ENCODE data around the gene NPEPL1. TPM values are rescaled to one million over a fixed set of nuclear protein-coding genes. Genes with fewer than 3 reads are reported as not detected.
A peak's percentile ranks its signal among the peaks of the same experiment; 100 is the strongest.

Gene NPEPL1
- total RNA-seq, 2 experiments from 2014 or later = 13.6 to 15.2 TPM

DNA sequence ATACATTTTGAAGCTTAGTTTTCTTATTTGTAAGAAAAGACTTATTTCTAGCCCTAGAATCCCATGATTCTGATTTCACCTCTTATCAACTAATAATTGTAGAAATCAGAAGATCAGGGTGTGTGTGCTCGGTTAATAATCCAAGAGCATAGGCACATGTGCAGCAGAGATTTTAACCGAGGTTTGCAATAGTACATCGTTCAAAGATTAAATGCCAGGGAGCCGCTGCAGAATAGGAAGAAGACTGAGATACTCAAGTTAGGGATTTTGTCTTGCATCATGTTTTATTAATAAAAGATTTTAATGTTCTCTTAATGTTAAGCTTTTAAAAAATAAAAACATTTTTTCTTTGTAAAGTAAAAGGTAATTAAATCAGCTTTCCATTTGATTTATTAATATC lies 34.6 kb upstream of the NPEPL1 start:
- H3K27me3 Mint-ChIP-seq = no peaks in the 10 kb centered on the region
- intact Hi-C loops (cut with DNase I, micrococcal nuclease) = loop anchor here in 1 of 2 experiments (2.0 kb wide), 1 partner anchor 371 kb away; no protein-coding TSS in a partner anchor
- H3K9me3 Mint-ChIP-seq (ENCODE audit: low read depth) = no peaks in the 10 kb centered on the region
- ChIA-PET POLR2A (no interaction called here), CTCF (interaction anchor here (1.7 to 1.8 kb wide), 2 partner anchors 9 to 33 kb away, joined by 8 read pairs; no protein-coding TSS in a partner anchor)
- ATAC-seq (no peak), DNase-seq (no peak)
- H3K4me3 Mint-ChIP-seq = peak overlapping the region; percentile 26
- H3K27ac Mint-ChIP-seq = peak overlapping the region; percentile 77
- peaks cover 78% of the 10 kb centered on the region for H3K4me1 Mint-ChIP-seq
- H3K36me3 Mint-ChIP-seq (ENCODE audit: low read depth) = peaks cover 35% of the 10 kb centered on the region

DNA sequence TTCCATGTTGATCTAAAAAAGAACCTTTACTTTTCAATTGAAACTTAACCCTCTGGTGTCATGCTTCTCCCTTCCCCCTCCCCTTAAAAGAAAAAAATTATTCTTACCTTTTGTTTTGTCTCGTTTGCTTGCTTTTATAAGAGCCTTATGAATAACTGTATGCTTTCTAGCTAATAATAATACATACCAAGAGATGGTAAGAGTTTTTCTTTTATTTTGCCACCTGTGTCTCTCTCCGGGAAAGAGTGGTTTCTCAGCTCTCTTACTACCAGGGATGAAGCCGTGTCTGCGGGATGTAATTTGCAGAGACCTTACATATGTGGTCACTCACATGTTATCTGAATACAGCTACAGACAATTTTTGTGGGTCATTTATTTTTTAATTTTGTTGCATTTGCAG lies 33.8 kb upstream of the NPEPL1 start:
- peak overlapping the region; percentile 78 for H3K27ac Mint-ChIP-seq
- H3K9me3 Mint-ChIP-seq (ENCODE audit: low read depth) = no peaks in the 10 kb centered on the region
- intact Hi-C loops (cut with DNase I, micrococcal nuclease) = no loop called here
- peaks cover 36% of the 10 kb centered on the region for H3K36me3 Mint-ChIP-seq (ENCODE audit: low read depth)
- ATAC-seq (no peak), DNase-seq (no peak)
- no peaks in the 10 kb centered on the region for H3K27me3 Mint-ChIP-seq
- peak overlapping the region; percentile 31 for H3K4me3 Mint-ChIP-seq
- ChIA-PET CTCF (interaction anchor here (0.7 to 1.8 kb wide), 6 partner anchors 8 to 426 kb away, joined by 3 to 20 read pairs (median 8); partner anchors contain the start of gene STX16), POLR2A (interaction anchor here (3.3 kb wide), 1 partner anchor 7 kb away, joined by 23 read pairs; the partner anchor contains the start of gene STX16)
- peaks cover 79% of the 10 kb centered on the region for H3K4me1 Mint-ChIP-seq

DNA sequence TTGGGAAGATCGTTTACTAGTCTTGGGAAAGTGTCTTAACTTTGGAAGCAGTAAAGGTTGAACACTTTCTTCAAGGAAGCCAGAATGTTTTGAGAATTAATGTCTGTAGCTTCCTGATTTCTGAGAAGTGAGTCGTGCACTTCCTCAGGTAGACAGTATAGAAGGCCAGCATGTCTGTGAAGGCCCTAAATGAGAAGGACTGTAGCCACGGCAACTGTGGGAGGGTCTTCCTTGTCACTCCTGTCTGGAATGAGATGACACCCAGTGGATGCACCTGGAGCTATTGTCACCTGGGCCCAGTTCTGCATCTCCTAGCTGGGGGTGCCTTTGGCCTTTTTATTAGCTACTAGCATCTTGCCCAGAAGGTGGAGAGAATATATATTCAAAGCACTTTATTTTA lies 32.8 kb upstream of the NPEPL1 start:
- intact Hi-C loops (cut with DNase I, micrococcal nuclease) = no loop called here
- CTCF ChIA-PET = interaction anchor here (0.6 to 1.7 kb wide), 7 partner anchors 9 to 1274 kb away, joined by 3 to 20 read pairs (median 3); partner anchors contain the start of gene STX16
- DNase-seq (peak; percentile 38), ATAC-seq (peak; percentile 33)
- POLR2A ChIA-PET = interaction anchor here (3.3 kb wide), 1 partner anchor 8 kb away, joined by 23 read pairs; the partner anchor contains the start of gene STX16
- H3K4me1 Mint-ChIP-seq = peaks cover 84% of the 10 kb centered on the region
- peaks cover 41% of the 10 kb centered on the region for H3K36me3 Mint-ChIP-seq (ENCODE audit: low read depth)
- no peaks in the 10 kb centered on the region for H3K9me3 Mint-ChIP-seq (ENCODE audit: low read depth)
- H3K27me3 Mint-ChIP-seq = no peaks in the 10 kb centered on the region
- peak overlapping the region; percentile 91 for H3K27ac Mint-ChIP-seq
- peak overlapping the region; percentile 55 for H3K4me3 Mint-ChIP-seq

DNA sequence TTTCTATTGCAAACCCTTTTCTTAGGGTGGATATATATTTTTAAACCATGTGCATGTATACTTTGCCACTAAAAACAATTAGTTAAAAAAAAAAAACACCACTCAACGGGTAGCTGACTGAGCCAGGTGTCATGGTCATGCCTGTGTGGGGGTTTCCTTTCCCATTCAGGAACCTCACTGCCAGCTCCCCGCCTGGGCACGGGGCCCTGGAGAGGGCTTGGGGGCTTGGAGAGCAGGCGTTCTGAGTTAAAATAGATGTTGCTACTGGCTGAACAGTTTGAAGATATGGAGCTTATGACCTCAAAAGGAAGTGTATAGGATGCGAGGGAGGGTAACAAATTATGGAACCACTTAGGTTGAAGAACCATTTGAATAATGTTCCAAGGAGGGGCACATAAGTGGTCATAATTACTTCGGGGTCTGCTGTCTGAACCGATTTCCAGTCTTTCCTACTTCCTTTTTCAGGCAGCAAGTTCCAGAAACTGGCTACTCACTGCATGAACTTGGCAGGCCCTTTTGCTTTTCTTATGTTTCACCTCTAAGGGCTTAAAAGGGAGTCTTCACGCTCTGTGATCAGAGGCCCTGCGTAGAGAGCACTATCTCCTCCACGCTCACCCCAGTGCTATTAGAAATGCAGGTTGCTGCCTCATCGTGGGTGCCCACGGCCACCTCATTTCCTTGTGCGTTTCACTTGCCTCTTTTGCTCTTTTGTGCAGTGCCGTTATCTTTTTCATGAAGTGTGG lies 31.6 kb upstream of the NPEPL1 start:
- peak overlapping the region; percentile 68 for H3K4me3 Mint-ChIP-seq
- CTCF ChIA-PET = interaction anchor here (0.7 to 2.0 kb wide), 4 partner anchors 10 to 21 kb away, joined by 3 to 8 read pairs (median 4); partner anchors contain the start of gene STX16
- intact Hi-C loops (cut with DNase I, micrococcal nuclease) = loop anchor here in 1 of 2 experiments (1.0 kb wide), 1 partner anchor 9 kb away; no protein-coding TSS in a partner anchor
- ATAC-seq (peak; percentile 72), DNase-seq (peak; percentile 62)
- peaks cover 45% of the 10 kb centered on the region for H3K36me3 Mint-ChIP-seq (ENCODE audit: low read depth)
- peaks cover 80% of the 10 kb centered on the region for H3K4me1 Mint-ChIP-seq
- no peaks in the 10 kb centered on the region for H3K27me3 Mint-ChIP-seq
- H3K27ac Mint-ChIP-seq = peak overlapping the region; percentile 96
- H3K9me3 Mint-ChIP-seq (ENCODE audit: low read depth) = no peaks in the 10 kb centered on the region
- POLR2A ChIA-PET = interaction anchor here (0.6 to 3.3 kb wide), 2 partner anchors 9 to 350 kb away, joined by 4 to 23 read pairs; partner anchors contain the start of gene STX16

DNA sequence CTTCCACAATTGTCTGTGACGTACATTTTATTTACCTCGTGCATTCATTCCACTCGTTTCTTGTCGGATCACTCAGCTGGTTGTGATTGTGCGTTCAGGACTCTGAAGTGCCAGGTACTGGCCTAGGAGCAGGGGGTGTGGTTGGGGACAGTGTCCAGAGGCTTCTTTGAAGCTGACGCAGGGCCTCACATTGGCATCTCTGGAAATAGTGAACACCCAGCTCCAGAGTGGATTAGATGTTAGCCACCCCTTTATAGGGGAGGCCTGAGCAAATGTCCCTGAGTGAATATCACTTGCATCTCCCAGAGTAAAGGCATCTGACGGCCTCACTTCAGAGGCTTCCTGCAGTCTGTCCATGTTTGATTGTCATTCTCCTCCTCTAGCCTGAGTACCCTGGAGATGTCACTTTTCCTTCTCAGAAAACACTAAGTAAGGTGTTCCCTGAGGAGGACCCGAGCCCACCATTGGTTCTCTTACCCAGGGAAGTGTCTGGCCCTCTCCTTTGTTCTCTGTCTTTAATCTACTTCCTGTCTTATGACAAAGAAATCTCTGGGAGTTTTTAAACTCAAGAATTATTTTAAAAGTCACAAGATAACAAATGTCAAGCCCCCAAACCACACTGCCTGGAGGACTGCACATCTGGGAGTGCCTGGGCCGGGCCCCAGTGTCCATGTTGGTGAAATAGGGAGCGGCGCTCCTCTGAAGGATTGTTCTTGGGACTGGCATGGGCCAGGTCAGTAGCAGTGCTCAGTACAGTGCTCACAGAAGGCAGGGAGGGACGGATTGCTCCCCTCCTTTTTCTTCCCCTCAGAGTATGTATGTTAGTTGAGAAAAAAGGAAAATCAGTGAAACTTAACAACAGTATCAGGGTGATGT lies 30.8 kb upstream of the NPEPL1 start:
- H3K36me3 Mint-ChIP-seq (ENCODE audit: low read depth) = peaks cover 43% of the 10 kb centered on the region
- H3K27me3 Mint-ChIP-seq = no peaks in the 10 kb centered on the region
- peaks cover 72% of the 10 kb centered on the region for H3K4me1 Mint-ChIP-seq
- no peaks in the 10 kb centered on the region for H3K9me3 Mint-ChIP-seq (ENCODE audit: low read depth)
- ATAC-seq (peak; percentile 52), DNase-seq (no peak)
- ChIA-PET CTCF (interaction anchor here (0.7 to 2.0 kb wide), 3 partner anchors 11 to 22 kb away, joined by 3 to 8 read pairs (median 4); partner anchors contain the start of gene STX16), POLR2A (interaction anchor here (3.3 kb wide), 1 partner anchor 10 kb away, joined by 23 read pairs; the partner anchor contains the start of gene STX16)
- H3K4me3 Mint-ChIP-seq = peak overlapping the region; percentile 68
- H3K27ac Mint-ChIP-seq = peak overlapping the region; percentile 96
- intact Hi-C loops (cut with DNase I, micrococcal nuclease) = loop anchor here in 1 of 2 experiments (1.0 kb wide), 1 partner anchor 10 kb away; no protein-coding TSS in a partner anchor

DNA sequence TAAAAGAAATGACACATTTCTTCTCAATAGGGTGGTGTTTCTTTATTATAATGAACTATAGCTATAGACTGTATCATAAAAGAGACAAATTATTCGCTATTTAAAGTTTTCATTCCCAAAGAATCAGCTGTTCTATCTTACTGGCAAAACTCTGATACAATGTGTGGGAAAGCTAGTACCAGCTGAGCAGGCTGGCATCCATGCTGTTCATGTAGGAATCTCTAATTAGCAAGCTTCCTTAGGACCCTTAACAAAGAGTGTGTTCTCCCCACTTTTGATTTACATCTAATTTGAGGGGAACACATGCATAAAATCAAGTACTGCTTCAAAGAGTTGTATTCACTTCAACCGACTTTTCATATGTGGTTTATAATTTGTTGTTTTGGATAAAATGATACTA lies 28.3 kb upstream of the NPEPL1 start:
- Mint-ChIP-seq H3K4me1 (peaks cover 52% of the 10 kb centered on the region), H3K4me3 (no peak overlapping the region), H3K36me3 (ENCODE audit: low read depth) (peaks cover 47% of the 10 kb centered on the region), H3K27ac (no peak overlapping the region), H3K9me3 (ENCODE audit: low read depth) (no peaks in the 10 kb centered on the region), H3K27me3 (no peaks in the 10 kb centered on the region)
- intact Hi-C loops (cut with DNase I, micrococcal nuclease) = no loop called here
- DNase-seq = no peak
- POLR2A ChIA-PET = no interaction called here
- CTCF ChIA-PET = no interaction called here
- no peak for ATAC-seq

DNA sequence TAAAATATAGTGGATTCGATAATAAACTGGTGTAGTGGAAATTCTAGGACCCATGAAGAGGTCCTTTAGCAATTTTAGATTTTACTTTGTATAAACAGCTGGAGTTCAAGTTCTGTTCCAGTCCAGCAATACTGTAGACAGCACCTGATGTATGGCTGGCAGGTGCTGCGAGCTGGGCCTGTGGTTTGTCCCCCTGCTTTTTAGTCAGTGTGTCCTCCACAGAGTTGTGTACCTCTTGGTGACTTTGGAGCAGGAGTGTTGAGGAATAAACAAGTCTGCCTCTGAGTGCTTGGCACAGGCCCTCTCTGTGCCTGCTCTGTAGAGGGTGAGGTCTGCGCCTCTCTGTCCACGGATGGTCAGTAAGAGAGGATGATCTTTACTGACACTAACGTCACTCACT lies 27.7 kb upstream of the NPEPL1 start:
- intact Hi-C loops (cut with DNase I, micrococcal nuclease) = no loop called here
- peaks cover 46% of the 10 kb centered on the region for H3K4me1 Mint-ChIP-seq

DNA sequence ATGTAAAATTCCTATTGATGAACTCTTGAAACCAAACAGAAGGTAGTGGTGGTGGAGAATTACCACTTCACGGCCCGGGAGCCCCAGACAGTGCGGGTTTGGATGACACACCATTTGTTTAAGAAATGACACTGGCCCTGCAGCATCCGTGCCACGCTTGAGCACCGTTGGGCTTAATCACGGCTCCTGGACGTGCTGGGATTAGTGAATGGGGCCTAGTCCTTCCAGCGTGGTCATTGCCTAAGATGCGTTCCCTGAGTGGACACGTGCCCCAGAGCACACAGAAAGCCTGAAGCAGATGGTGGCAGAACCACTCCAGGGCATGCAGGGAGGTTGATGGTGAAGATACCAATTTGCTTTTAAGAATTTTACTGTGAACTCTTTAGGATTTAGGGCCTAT lies 27.0 kb upstream of the NPEPL1 start:
- Mint-ChIP-seq H3K27me3 (no peaks in the 10 kb centered on the region), H3K4me1 (peaks cover 40% of the 10 kb centered on the region), H3K36me3 (ENCODE audit: low read depth) (peaks cover 49% of the 10 kb centered on the region), H3K27ac (no peak overlapping the region), H3K4me3 (no peak overlapping the region), H3K9me3 (ENCODE audit: low read depth) (no peaks in the 10 kb centered on the region)
- ChIA-PET POLR2A (no interaction called here), CTCF (no interaction called here)
- ATAC-seq (no peak), DNase-seq (no peak)
- intact Hi-C loops (cut with DNase I, micrococcal nuclease) = no loop called here

More for the DNA sequence above, 27.7 kb upstream of the NPEPL1 start:
- Mint-ChIP-seq H3K36me3 (ENCODE audit: low read depth) (peaks cover 47% of the 10 kb centered on the region), H3K9me3 (ENCODE audit: low read depth) (no peaks in the 10 kb centered on the region), H3K4me3 (no peak overlapping the region), H3K27ac (peak overlapping the region; percentile 2), H3K27me3 (no peaks in the 10 kb centered on the region)
- ATAC-seq = no peak
- no peak for DNase-seq
- POLR2A ChIA-PET = no interaction called here
- CTCF ChIA-PET = no interaction called here

DNA sequence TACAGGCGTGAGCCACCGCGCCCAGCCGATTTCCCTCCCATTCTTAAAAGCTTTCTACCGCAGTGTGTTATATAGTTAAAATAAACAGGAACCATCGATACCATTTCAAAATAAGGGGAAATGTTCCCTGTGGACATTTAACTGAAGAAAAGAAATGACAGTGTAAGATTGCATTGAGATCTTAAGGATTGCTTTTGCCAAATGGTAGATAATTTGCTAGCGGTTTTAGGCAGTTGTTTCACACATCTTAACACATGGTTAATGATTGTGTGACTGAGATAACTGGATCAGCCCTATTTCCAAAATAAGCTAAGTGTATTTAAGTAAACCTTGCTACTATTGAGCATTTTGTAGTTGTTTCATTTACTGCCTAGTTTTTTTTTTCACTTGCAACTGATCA lies 25.9 kb upstream of the NPEPL1 start:
- CTCF ChIA-PET = interaction anchor here (0.6 to 1.6 kb wide), 5 partner anchors 9 to 429 kb away, joined by 3 to 8 read pairs (median 3); no protein-coding TSS in a partner anchor
- ATAC-seq (no peak), DNase-seq (no peak)
- H3K27ac Mint-ChIP-seq = peak overlapping the region; percentile 29
- H3K4me1 Mint-ChIP-seq = peaks cover 30% of the 10 kb centered on the region
- peaks cover 45% of the 10 kb centered on the region for H3K36me3 Mint-ChIP-seq (ENCODE audit: low read depth)
- intact Hi-C loops (cut with DNase I, micrococcal nuclease) = no loop called here
- no peaks in the 10 kb centered on the region for H3K27me3 Mint-ChIP-seq
- POLR2A ChIA-PET = interaction anchor here (1.1 to 1.3 kb wide), 2 partner anchors 15 to 24 kb away, joined by 3 to 8 read pairs; partner anchors contain the start of gene STX16
- H3K4me3 Mint-ChIP-seq = no peak overlapping the region
- H3K9me3 Mint-ChIP-seq (ENCODE audit: low read depth) = no peaks in the 10 kb centered on the region

DNA sequence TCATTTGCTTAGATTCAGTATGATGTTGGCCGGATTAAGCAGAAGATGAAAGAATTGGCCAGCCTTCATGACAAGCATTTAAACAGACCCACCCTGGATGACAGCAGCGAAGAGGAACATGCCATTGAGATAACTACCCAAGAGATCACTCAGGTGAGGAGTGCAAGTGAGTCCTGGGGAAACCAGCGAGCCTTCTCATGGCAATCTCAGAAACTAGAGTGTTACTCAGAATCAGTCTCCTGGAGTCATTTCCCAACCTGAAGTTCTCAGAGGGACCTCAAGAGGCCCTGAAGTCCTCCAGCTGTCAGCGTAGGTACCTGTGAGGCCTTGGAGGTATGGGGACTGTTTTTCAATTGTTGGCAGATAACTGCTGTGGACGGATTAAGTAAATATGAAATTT lies 24.6 kb upstream of the NPEPL1 start:
- ATAC-seq (peak; percentile 42), DNase-seq (no peak)
- Mint-ChIP-seq H3K27ac (peak overlapping the region; percentile 1), H3K9me3 (ENCODE audit: low read depth) (no peaks in the 10 kb centered on the region), H3K4me3 (no peak overlapping the region), H3K36me3 (ENCODE audit: low read depth) (peaks cover 43% of the 10 kb centered on the region), H3K4me1 (peaks cover 23% of the 10 kb centered on the region), H3K27me3 (no peaks in the 10 kb centered on the region)
- intact Hi-C loops (cut with DNase I, micrococcal nuclease) = no loop called here
- ChIA-PET POLR2A (no interaction called here), CTCF (interaction anchor here (0.8 to 1.6 kb wide), 3 partner anchors 9 to 20 kb away, joined by 3 to 8 read pairs (median 4); no protein-coding TSS in a partner anchor)

DNA sequence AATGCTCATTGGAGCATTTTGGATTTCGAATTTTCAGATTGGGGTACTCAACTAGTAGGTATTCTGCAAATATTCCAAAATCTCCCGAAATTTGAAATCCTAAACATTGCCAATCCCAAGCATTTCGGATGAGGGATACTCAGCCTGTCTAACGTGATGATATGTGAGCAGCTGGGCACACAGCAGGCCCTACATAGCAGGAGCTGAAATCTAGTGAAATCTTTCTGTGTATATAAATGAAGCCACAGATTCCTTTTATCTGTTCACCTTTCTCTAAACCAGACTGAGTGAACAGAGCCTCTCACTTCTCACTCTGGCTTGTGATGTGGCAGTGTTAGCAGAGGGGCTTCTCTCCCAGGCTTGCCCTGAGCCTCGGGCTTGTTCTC lies 23.7 kb upstream of the NPEPL1 start:
- H3K9me3 Mint-ChIP-seq (ENCODE audit: low read depth) = no peaks in the 10 kb centered on the region
- no peak for ATAC-seq
- POLR2A ChIA-PET = interaction anchor here (0.5 kb wide), 1 partner anchor 49 kb away, joined by 5 read pairs; no protein-coding TSS in a partner anchor
- CTCF ChIA-PET = no interaction called here
- intact Hi-C loops (cut with DNase I, micrococcal nuclease) = no loop called here
- no peaks in the 10 kb centered on the region for H3K27me3 Mint-ChIP-seq
- peaks cover 44% of the 10 kb centered on the region for H3K36me3 Mint-ChIP-seq (ENCODE audit: low read depth)
- DNase-seq = no peak
- H3K4me3 Mint-ChIP-seq = no peak overlapping the region
- peaks cover 17% of the 10 kb centered on the region for H3K4me1 Mint-ChIP-seq
- no peak overlapping the region for H3K27ac Mint-ChIP-seq
